Tibial artery (tissue), 4 donors: ENCODE measurements around the gene EZR.
"Not testable (repeated sequence)": the region's sequence is repeated elsewhere in the genome, so short reads cannot be mapped to it uniquely, and the experiment has no call there.

ENCODE experiments used
- DNase-seq, 2 donors: peaks; one replicate each; pipeline ENCODE4 v3.0.0-alpha.2; 2019
- H3K27ac ChIP-seq, 2 donors: fragments of 200-600 bp; sonication (generic) in 1 of 2; 1 replicate in 1 of 2; 2 replicates in 1 of 2; pipeline ENCODE4 v1.5.1; 2018 to 2019; ENCODE audit warnings: mild to moderate bottlenecking in 1 of 2
- H3K27me3 ChIP-seq, 2 donors: fragments of 200-600 bp; sonication (generic) in 1 of 2; one replicate each; pipeline versions ENCODE4 v1.5.1 to v1.6.0; 2016 to 2019
- H3K36me3 ChIP-seq, 3 donors: fragments of 200-600 bp; sonication (generic) in 2 of 3; one replicate each; pipeline ENCODE4 v1.5.1; 2016 to 2019; ENCODE audit warnings: mild to moderate bottlenecking in 2 of 3
- H3K4me1 ChIP-seq, 4 donors: fragments of 200-600 bp; sonication (generic) in 2 of 4; 1 replicate in 3 of 4; 2 replicates in 1 of 4; pipeline ENCODE4 v1.5.1; 2016 to 2019
- H3K4me3 ChIP-seq, 2 donors: fragments of 200-600 bp; sonication (generic) in 1 of 2; 1 replicate in 1 of 2; 2 replicates in 1 of 2; pipeline ENCODE4 v1.5.1; 2018 to 2019; ENCODE audit warnings: mild to moderate bottlenecking in 2 of 2
- H3K9me3 ChIP-seq, 3 donors: fragments of 200-600 bp; sonication (generic) in 1 of 3; one replicate each; pipeline ENCODE4 v1.5.1; 2016 to 2019
- CTCF ChIP-seq, 2 experiments: fragments of 200-600 bp in 1 of 2; fragments of 450-650 bp in 1 of 2; IDR thresholded peaks; one replicate each; pipeline ENCODE4 v1.5.1; 2017 to 2019; ENCODE audit warnings: antibody characterized with exemption in 2 of 2, mild to moderate bottlenecking in 1 of 2, moderate library complexity in 1 of 2
- intact Hi-C: fragments of 100-400 bp; cut with DNase I; formaldehyde crosslinking; loops from one replicate; pipeline ENCODE4 v1.15.0; 2023; ENCODE audit warnings: low total_unique reads

The EZR gene

GRCh38 chr6:158795516-158795915, 23.7 kb downstream of the EZR start:
- Histone ChIP-seq H3K4me3 (no peak overlapping the region), H3K9me3 (no peaks in the 10 kb centered on the region), H3K4me1 (peaks cover 0 to 36% (median 31%) of the 10 kb centered on the region in 4 donors), H3K36me3 (no peaks in the 10 kb centered on the region), H3K27me3 (no peaks in the 10 kb centered on the region), H3K27ac (no peak overlapping the region)
- no peak for TF ChIP-seq CTCF (IDR thresholded peaks at IDR 0.05)
- intact Hi-C loops, result loop anchor here (10.0 kb wide), 1 partner anchor 199 kb away; no protein-coding TSS in a partner anchor
- no peak for DNase-seq

- H3K9me3 ChIP-seq, result no peaks in the 10 kb centered on the region
- H3K4me3 ChIP-seq, result no peak overlapping the region
- H3K27me3 ChIP-seq, result no peaks in the 10 kb centered on the region
- H3K36me3 ChIP-seq, result peaks cover 0 to 7% (median under 1%) of the 10 kb centered on the region in 3 donors
- no peak for DNase-seq
- intact Hi-C loops, result loop anchor here (10.0 kb wide), 1 partner anchor 201 kb away; no protein-coding TSS in a partner anchor
- H3K4me1 ChIP-seq, result peaks cover 0 to 15% (median 13%) of the 10 kb centered on the region in 4 donors
- peak; percentile 17 to 29 for TF ChIP-seq CTCF (IDR thresholded peaks at IDR 0.05)
- H3K27ac ChIP-seq, result no peak overlapping the region
Measured at GRCh38 chr6:158793432-158793831, 25.7 kb downstream of the EZR start.

GRCh38 chr6:158792505-158792904, 26.7 kb downstream of the EZR start:
- not testable (repeated sequence) for DNase-seq, H3K4me3 ChIP-seq, H3K4me1 ChIP-seq, H3K9me3 ChIP-seq, H3K27ac ChIP-seq, H3K27me3 ChIP-seq
- H3K36me3 ChIP-seq, result peaks cover 7 to 14% (median 9%) of the 10 kb centered on the region in 3 donors
- intact Hi-C loops, result loop anchor here (10.0 kb wide), 1 partner anchor 202 kb away; no protein-coding TSS in a partner anchor

- H3K4me3 ChIP-seq, result no peak overlapping the region
- no peaks in the 10 kb centered on the region for H3K4me1 ChIP-seq
- intact Hi-C loops, result loop anchor here (10.0 kb wide), 1 partner anchor 203 kb away; no protein-coding TSS in a partner anchor
- DNase-seq, result no peak
- peaks cover 16 to 20% (median 18%) of the 10 kb centered on the region in 3 donors for H3K36me3 ChIP-seq
- H3K27ac ChIP-seq, result no peak overlapping the region
- no peaks in the 10 kb centered on the region for H3K9me3 ChIP-seq
- TF ChIP-seq CTCF (IDR thresholded peaks at IDR 0.05), result no peak
- H3K27me3 ChIP-seq, result no peaks in the 10 kb centered on the region
Measured at GRCh38 chr6:158791274-158791855, 27.8 kb downstream of the EZR start.

- TF ChIP-seq CTCF (IDR thresholded peaks at IDR 0.05), result no peak
- H3K9me3 ChIP-seq, result no peaks in the 10 kb centered on the region
- no peaks in the 10 kb centered on the region for H3K4me1 ChIP-seq
- peaks cover 31 to 41% (median 38%) of the 10 kb centered on the region in 3 donors for H3K36me3 ChIP-seq
- DNase-seq, result no peak
- H3K4me3 ChIP-seq, result no peak overlapping the region
- no peaks in the 10 kb centered on the region for H3K27me3 ChIP-seq
- intact Hi-C loops, result loop anchor here (10.0 kb wide), 1 partner anchor 75 kb away; no protein-coding TSS in a partner anchor
- no peak overlapping the region for H3K27ac ChIP-seq
Measured at GRCh38 chr6:158789115-158789917, 29.9 kb downstream of the EZR start.

- no peak overlapping the region for H3K4me3 ChIP-seq
- no peaks in the 10 kb centered on the region for H3K4me1 ChIP-seq
- H3K27ac ChIP-seq, result no peak overlapping the region
- intact Hi-C loops, result loop anchor here (10.0 kb wide), 1 partner anchor 73 kb away; no protein-coding TSS in a partner anchor
- no peaks in the 10 kb centered on the region for H3K27me3 ChIP-seq
- TF ChIP-seq CTCF (IDR thresholded peaks at IDR 0.05), result no peak
- peaks cover 50 to 60% (median 57%) of the 10 kb centered on the region in 3 donors for H3K36me3 ChIP-seq
- H3K9me3 ChIP-seq, result no peaks in the 10 kb centered on the region
- DNase-seq, result no peak
Measured at GRCh38 chr6:158787395-158787794, 31.8 kb downstream of the EZR start.
